Lung (tissue), 12 donors: ENCODE measurements around the gene FAM135A. TPM values are rescaled to one million over a fixed set of nuclear protein-coding genes. Genes with fewer than 3 reads are reported as not detected.

Experiments used
- ATAC-seq: fragments of 200-7000 bp; cut with Tn5 transposase; one replicate; pipeline ENCODE4 v1.9.1; 2020; ENCODE audit warnings: moderate number of reproducible peaks; ENCODE audit not compliant: insufficient read depth, low FRiP score
- DNase-seq, 3 donors: peaks; one replicate each; pipeline ENCODE4 v3.0.0-alpha.2; 2013 to 2017
- H3K27ac ChIP-seq, 2 donors: one replicate each; pipeline ENCODE4 v1.5.1; 2013; ENCODE audit warnings: mild to moderate bottlenecking in 2 of 2, moderate library complexity in 2 of 2, control low read depth in 1 of 2, inconsistent platforms in 1 of 2, low read depth in 1 of 2, low read length in 1 of 2
- H3K27me3 ChIP-seq, 3 donors: one replicate each; pipeline ENCODE4 v1.5.1; 2013; ENCODE audit warnings: low read length in 2 of 3; ENCODE audit not compliant: control insufficient read depth in 3 of 3, insufficient read depth in 3 of 3
- H3K36me3 ChIP-seq, 4 donors: one replicate each; pipeline ENCODE4 v1.5.1; 2013; ENCODE audit warnings: low read length in 4 of 4, mild to moderate bottlenecking in 1 of 4, moderate library complexity in 1 of 4; ENCODE audit not compliant: control insufficient read depth in 4 of 4, insufficient read depth in 4 of 4
- H3K4me1 ChIP-seq, 5 donors: one replicate each; pipeline ENCODE4 v1.5.1; 2013; ENCODE audit warnings: low read length in 5 of 5, mild to moderate bottlenecking in 2 of 5, moderate library complexity in 1 of 5; ENCODE audit not compliant: control insufficient read depth in 5 of 5, insufficient read depth in 5 of 5
- H3K4me3 ChIP-seq: one replicate; pipeline ENCODE4 v1.5.1; 2013; ENCODE audit warnings: mild to moderate bottlenecking, control low read depth, moderate library complexity
- H3K9ac ChIP-seq, 2 donors: one replicate each; pipeline ENCODE4 v1.5.1; 2013; ENCODE audit warnings: low read length in 2 of 2, control low read depth in 1 of 2; ENCODE audit not compliant: insufficient read depth in 1 of 2
- H3K9me3 ChIP-seq, 4 donors: one replicate each; pipeline ENCODE4 v1.5.1; 2013; ENCODE audit warnings: low read length in 3 of 4, mild to moderate bottlenecking in 1 of 4, moderate library complexity in 1 of 4; ENCODE audit not compliant: control insufficient read depth in 4 of 4, insufficient read depth in 3 of 4
- WGBS, 2 donors: extraction: QIAGEN DNeasy Blood & Tissue Kit; methylation state at CpG; one replicate each; pipeline ENCODE4 v1.1.7; 2013; 5-methylcytosine and 5-hydroxymethylcytosine counted together
- polyA plus RNA-seq, 2 donors: library from polyadenylated mRNA; stranded (reverse); fragments of 200-250 nt; gene quantifications; one replicate each; pipeline ENCODE4 v1.2.1, GENCODE V29; 2013
- total RNA-seq, 2 donors: library from RNA; depleted of rRNA in 1 of 2; stranded (reverse); fragments of >200 nt in 1 of 2; gene quantifications; one replicate each; pipeline ENCODE4 v1.2.1, GENCODE V29; 2014 to 2021
- TF ChIP-seq, protein P1 (sequence below): IDR thresholded peaks from 2 replicates; pipeline ENCODE4 v1.5.1; 2012; ENCODE audit warnings: mild to moderate bottlenecking; ENCODE audit errors: control extremely low read depth, extremely low read depth
- donor health status: control.
- donor health status: control.
- donor health status: Bipolar disorder and iron deficiency.
- donor health status: healthy.
- donor health status: DM: yes; HTN: yes; CAD: no.

FAM135A gene
- total and polyA plus RNA-seq, 4 donors = 8.2 to 62.1 (median 19.5) TPM

- H3K9ac ChIP-seq = peak overlapping the region; percentile 73 to 74
- no peaks in the 10 kb centered on the region for H3K27me3 ChIP-seq
- H3K4me3 ChIP-seq = peak overlapping the region; percentile 98
- DNase-seq (peak; percentile 32 to 55 (median 42)), ATAC-seq (no peak)
- TF ChIP-seq, protein P1, sequence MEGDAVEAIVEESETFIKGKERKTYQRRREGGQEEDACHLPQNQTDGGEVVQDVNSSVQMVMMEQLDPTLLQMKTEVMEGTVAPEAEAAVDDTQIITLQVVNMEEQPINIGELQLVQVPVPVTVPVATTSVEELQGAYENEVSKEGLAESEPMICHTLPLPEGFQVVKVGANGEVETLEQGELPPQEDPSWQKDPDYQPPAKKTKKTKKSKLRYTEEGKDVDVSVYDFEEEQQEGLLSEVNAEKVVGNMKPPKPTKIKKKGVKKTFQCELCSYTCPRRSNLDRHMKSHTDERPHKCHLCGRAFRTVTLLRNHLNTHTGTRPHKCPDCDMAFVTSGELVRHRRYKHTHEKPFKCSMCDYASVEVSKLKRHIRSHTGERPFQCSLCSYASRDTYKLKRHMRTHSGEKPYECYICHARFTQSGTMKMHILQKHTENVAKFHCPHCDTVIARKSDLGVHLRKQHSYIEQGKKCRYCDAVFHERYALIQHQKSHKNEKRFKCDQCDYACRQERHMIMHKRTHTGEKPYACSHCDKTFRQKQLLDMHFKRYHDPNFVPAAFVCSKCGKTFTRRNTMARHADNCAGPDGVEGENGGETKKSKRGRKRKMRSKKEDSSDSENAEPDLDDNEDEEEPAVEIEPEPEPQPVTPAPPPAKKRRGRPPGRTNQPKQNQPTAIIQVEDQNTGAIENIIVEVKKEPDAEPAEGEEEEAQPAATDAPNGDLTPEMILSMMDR = no peak
- H3K9me3 ChIP-seq = no peaks in the 10 kb centered on the region
- 1 to 2% methylated on average over 20 of the region's 20 CpGs for WGBS, 2 donors
- peaks cover 0 to 10% (median 0%) of the 10 kb centered on the region in 5 donors for H3K4me1 ChIP-seq
- peak overlapping the region; percentile 88 to 91 for H3K27ac ChIP-seq
- peaks cover 0 to 10% (median under 1%) of the 10 kb centered on the region in 4 donors for H3K36me3 ChIP-seq
Measured at GRCh38 chr6:70413992-70414494, 735 bp downstream of the FAM135A start.

DNA sequence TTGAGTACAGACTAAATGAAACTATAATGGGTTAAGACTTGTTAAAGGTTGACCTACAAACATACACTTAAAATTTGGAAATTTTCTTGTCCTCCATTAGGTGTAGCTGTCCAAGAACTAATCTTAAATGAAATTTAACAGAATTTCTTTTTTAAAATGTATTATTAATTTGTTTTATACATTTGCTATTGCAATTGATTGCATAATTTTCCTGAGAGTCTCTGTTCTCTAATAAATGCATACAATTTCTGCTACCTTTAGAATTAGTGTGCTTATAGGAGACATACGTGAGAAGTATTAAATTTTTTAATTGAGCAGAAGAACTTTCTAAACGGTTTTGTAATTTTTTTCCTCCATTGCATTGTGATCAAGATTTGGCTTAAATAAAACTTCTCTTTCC is 1.5 kb downstream of the FAM135A start:
- no peak for ATAC-seq
- DNase-seq = no peak
- peaks cover 0 to 10% (median under 1%) of the 10 kb centered on the region in 4 donors for H3K36me3 ChIP-seq
- TF ChIP-seq, protein P1 = no peak
- no peak overlapping the region for H3K27ac ChIP-seq
- no peak overlapping the region for H3K9ac ChIP-seq
- 62 to 64% methylated on average over 2 of the region's 2 CpGs for WGBS, 2 donors
- H3K9me3 ChIP-seq = no peaks in the 10 kb centered on the region
- no peak overlapping the region for H3K4me3 ChIP-seq
- peaks cover 0 to 10% (median 0%) of the 10 kb centered on the region in 5 donors for H3K4me1 ChIP-seq
- H3K27me3 ChIP-seq = no peaks in the 10 kb centered on the region

- TF ChIP-seq, protein P1 = no peak
- H3K9ac ChIP-seq = no peak overlapping the region
- H3K27me3 ChIP-seq = no peaks in the 10 kb centered on the region
- no peak overlapping the region for H3K27ac ChIP-seq
- no peak overlapping the region for H3K4me3 ChIP-seq
- peaks cover 0 to 10% (median 0%) of the 10 kb centered on the region in 5 donors for H3K4me1 ChIP-seq
- DNase-seq (no peak), ATAC-seq (no peak)
- H3K9me3 ChIP-seq = no peaks in the 10 kb centered on the region
- peaks cover 0 to 10% (median under 1%) of the 10 kb centered on the region in 4 donors for H3K36me3 ChIP-seq
Measured at GRCh38 chr6:70415247-70415646, 1.9 kb downstream of the FAM135A start.

- no peaks in the 10 kb centered on the region for H3K9me3 ChIP-seq
- H3K27ac ChIP-seq = no peak overlapping the region
- WGBS, 2 donors = 69 to 95% methylated on average over 1 of the region's 1 CpG
- H3K4me3 ChIP-seq = no peak overlapping the region
- peaks cover 0 to 10% (median 0%) of the 10 kb centered on the region in 5 donors for H3K4me1 ChIP-seq
- H3K27me3 ChIP-seq = no peaks in the 10 kb centered on the region
- H3K36me3 ChIP-seq = peaks cover 0 to 10% (median under 1%) of the 10 kb centered on the region in 4 donors
- TF ChIP-seq, protein P1 = no peak
- H3K9ac ChIP-seq = no peak overlapping the region
- DNase-seq = no peak
- ATAC-seq = no peak
Measured at GRCh38 chr6:70415660-70416059, 2.4 kb downstream of the FAM135A start.
